H1 (cell line): ENCODE data around the gene CDCA7L. TPM values are rescaled to one million over a fixed set of nuclear protein-coding genes. Genes with fewer than 3 reads are reported as not detected.

Source experiments
- CTCF ChIA-PET: fragments of 300-600 bp; sonication (Branson Sonifier 250); formaldehyde crosslinking; loops from one replicate; lab custom pipeline; 2021; ENCODE audit not compliant: partially characterized antibody; lab: Charles Lee
- POLR2A ChIA-PET: fragments of 300-600 bp; sonication (Branson Sonifier 250); formaldehyde crosslinking; loops from one replicate; lab custom pipeline; 2021; ENCODE audit warnings: inconsistent platforms; ENCODE audit not compliant: partially characterized antibody; lab: Charles Lee
- DNase-seq, 2 experiments: peaks; one replicate each; pipeline versions ENCODE4 v3.0.0 to v3.0.0-alpha.2; 2010 to 2022; ENCODE audit warnings: low spot score in 2 of 2, low read depth in 1 of 2, mixed read lengths in 1 of 2
- FAIRE-seq: peaks from 2 replicates; lab custom pipeline; 2011; peaks lifted over from hg19 to GRCh38; lab: Jason Lieb, UNC
- H2AFZ ChIP-seq: 2 replicates; pipeline ENCODE4 v1.8.1; 2012; ENCODE audit warnings: low read length, inconsistent platforms
- H2AK5ac ChIP-seq: 2 replicates; pipeline ENCODE4 v1.6.1; 2013; ENCODE audit warnings: low read depth, low read length
- H2BK120ac ChIP-seq: replicated peaks from 2 replicates; pipeline ENCODE3; 2013; ENCODE audit warnings: low read depth, low read length, inconsistent platforms
- H2BK12ac ChIP-seq: 2 replicates; pipeline ENCODE4 v1.6.1; 2013; ENCODE audit warnings: low read depth, low read length
- H2BK15ac ChIP-seq: 2 replicates; pipeline ENCODE4 v1.6.1; 2013; ENCODE audit warnings: low read length
- H2BK20ac ChIP-seq: 2 replicates; pipeline ENCODE4 v1.6.1; 2013; ENCODE audit warnings: low read length
- H2BK5ac ChIP-seq: 2 replicates; pipeline ENCODE4 v1.6.1; 2013; ENCODE audit warnings: low read depth, low read length
- H3K14ac ChIP-seq: 2 replicates; pipeline ENCODE4 v1.6.1; 2013; ENCODE audit warnings: inconsistent platforms; ENCODE audit not compliant: insufficient read length
- H3K18ac ChIP-seq: 2 replicates; pipeline ENCODE4 v1.6.1; 2013; ENCODE audit warnings: low read length; ENCODE audit errors: extremely low read depth
- H3K23ac ChIP-seq: 2 replicates; pipeline ENCODE4 v1.6.1; 2013; ENCODE audit warnings: inconsistent platforms; ENCODE audit not compliant: insufficient read length
- H3K23me2 ChIP-seq: 2 replicates; pipeline ENCODE4 v1.6.1; 2013; ENCODE audit warnings: low read depth, low read length
- H3K27ac ChIP-seq: 2 replicates; pipeline ENCODE4 v1.6.1; 2011; ENCODE audit warnings: low read depth, low read length, inconsistent platforms
- H3K27me3 ChIP-seq, 4 experiments: replicated peaks in 1 of 4; 1 replicate in 1 of 4; 2 replicates in 3 of 4; pipeline versions ENCODE4 v1.6.1 to v1.8.1; 2011 to 2013; ENCODE audit warnings: low read length in 3 of 4, mild to moderate bottlenecking in 3 of 4, inconsistent platforms in 2 of 4, mixed read lengths in 2 of 4, moderate library complexity in 1 of 4; ENCODE audit not compliant: control insufficient read depth in 3 of 4, insufficient read depth in 3 of 4; ENCODE audit errors: extremely low read depth in 1 of 4
- H3K36me3 ChIP-seq, 4 experiments: 2 replicates each; pipeline versions ENCODE4 v1.6.1 to v1.8.1; 2011 to 2013; ENCODE audit warnings: mild to moderate bottlenecking in 4 of 4, low read length in 3 of 4, moderate library complexity in 2 of 4, control low read depth in 1 of 4, inconsistent platforms in 1 of 4; ENCODE audit not compliant: insufficient read depth in 4 of 4, control insufficient read depth in 2 of 4
- H3K4ac ChIP-seq: replicated peaks from 2 replicates; pipeline ENCODE3; 2013; ENCODE audit warnings: low read length, low read depth, mixed read lengths, inconsistent platforms; ENCODE audit not compliant: insufficient read length
- H3K4me1 ChIP-seq, 4 experiments: replicated peaks in 1 of 4; 1 replicate in 1 of 4; 2 replicates in 3 of 4; pipeline versions ENCODE4 v1.6.1 to v1.8.1; 2011 to 2013; ENCODE audit warnings: low read length in 3 of 4, inconsistent platforms in 2 of 4, mixed read lengths in 1 of 4; ENCODE audit not compliant: insufficient read depth in 4 of 4, control insufficient read depth in 3 of 4
- H3K4me2 ChIP-seq, 2 experiments: 2 replicates each; pipeline versions ENCODE4 v1.6.1 to v1.8.1; 2011 to 2013; ENCODE audit warnings: low read depth in 2 of 2, low read length in 2 of 2, control low read depth in 1 of 2, inconsistent platforms in 1 of 2, mild to moderate bottlenecking in 1 of 2; ENCODE audit not compliant: insufficient read depth in 1 of 2
- H3K4me3 ChIP-seq, 4 experiments: fragments of 200-600, 300-600 bp in 1 of 4; sonication (generic), shearing (Covaris generic), sonication (Bioruptor Twin) in 1 of 4; 2 replicates each; pipeline versions ENCODE4 v1.5.1 to v1.8.1; 2011 to 2016; ENCODE audit warnings: low read length in 4 of 4, low read depth in 3 of 4, control low read depth in 2 of 4, inconsistent platforms in 2 of 4, mild to moderate bottlenecking in 2 of 4, mixed read lengths in 1 of 4, moderate library complexity in 1 of 4; ENCODE audit not compliant: insufficient read depth in 2 of 4; ENCODE audit errors: extremely low read depth in 1 of 4
- H3K56ac ChIP-seq: replicated peaks from 2 replicates; pipeline ENCODE3; 2013; ENCODE audit warnings: low read depth, mild to moderate bottlenecking, mixed read lengths, low read length, inconsistent platforms; ENCODE audit not compliant: insufficient read length
- H3K79me1 ChIP-seq: 2 replicates; pipeline ENCODE4 v1.6.1; 2013; ENCODE audit warnings: low read depth, low read length, control low read depth
- H3K79me2 ChIP-seq, 2 experiments: 2 replicates each; pipeline versions ENCODE4 v1.6.1 to v1.8.1; 2012 to 2013; ENCODE audit warnings: low read length in 2 of 2, mild to moderate bottlenecking in 2 of 2, inconsistent platforms in 1 of 2; ENCODE audit not compliant: insufficient read depth in 2 of 2, control insufficient read depth in 1 of 2
- H3K9ac ChIP-seq, 4 experiments: replicated peaks in 1 of 4; 1 replicate in 1 of 4; 2 replicates in 3 of 4; pipeline versions ENCODE4 v1.6.1 to v1.8.1; 2011 to 2013; ENCODE audit warnings: low read depth in 3 of 4, low read length in 3 of 4, control low read depth in 2 of 4, mild to moderate bottlenecking in 2 of 4, moderate library complexity in 2 of 4, inconsistent platforms in 1 of 4; ENCODE audit errors: extremely low read depth in 1 of 4
- H3K9me3 ChIP-seq, 2 experiments: 2 replicates each; pipeline versions ENCODE4 v1.6.1 to v1.8.1; 2012 to 2013; ENCODE audit warnings: mild to moderate bottlenecking in 2 of 2, moderate library complexity in 2 of 2, control low read depth in 1 of 2, inconsistent platforms in 1 of 2, low read depth in 1 of 2, low read length in 1 of 2, mixed read lengths in 1 of 2; ENCODE audit not compliant: insufficient read depth in 2 of 2
- H4K20me1 ChIP-seq, 2 experiments: replicated peaks in 1 of 2; 2 replicates each; pipeline versions ENCODE3 to v1.8.1; 2011 to 2013; ENCODE audit warnings: inconsistent platforms in 2 of 2, low read length in 2 of 2, mild to moderate bottlenecking in 1 of 2; ENCODE audit not compliant: insufficient read depth in 2 of 2, control insufficient read depth in 1 of 2
- H4K5ac ChIP-seq: 2 replicates; pipeline ENCODE4 v1.6.1; 2013; ENCODE audit warnings: low read length, low read depth, mixed read lengths, inconsistent platforms; ENCODE audit not compliant: insufficient read length
- H4K8ac ChIP-seq: 2 replicates; pipeline ENCODE4 v1.8.0; 2013; ENCODE audit warnings: mild to moderate bottlenecking, moderate library complexity, low read length, inconsistent platforms; ENCODE audit not compliant: insufficient read depth; ENCODE audit errors: extremely low read depth
- H4K91ac ChIP-seq: replicated peaks from 2 replicates; pipeline ENCODE3; 2013; ENCODE audit warnings: low read length, mixed read lengths, inconsistent platforms; ENCODE audit not compliant: insufficient read length
- EGR1 ChIP-seq: IDR thresholded peaks from 2 replicates; pipeline ENCODE4 v1.6.1; 2011; ENCODE audit warnings: low read depth, low read length, borderline replicate concordance
- WGBS, 2 experiments: shearing (Covaris generic) in 1 of 2; methylation state at CpG; one replicate each; pipeline versions ENCODE4 v1.1.6 to v1.1.7; 2013 to 2015; ENCODE audit warnings: low lambda C conversion rate in 2 of 2, mixed read lengths in 2 of 2, inconsistent platforms in 1 of 2, low coverage in 1 of 2, missing lambda C conversion rate in 1 of 2; ENCODE audit not compliant: insufficient replicate concordance in 2 of 2, insufficient coverage in 1 of 2, insufficient read length in 1 of 2; ENCODE audit errors: extremely low coverage in 1 of 2, missing lambda C conversion rate in 1 of 2; 5-methylcytosine and 5-hydroxymethylcytosine counted together
- polyA plus RNA-seq, 7 experiments: library from polyadenylated mRNA; depleted of rRNA in 3 of 7; stranded (reverse) in 5 of 7; unstranded in 2 of 7; fragments of >200 nt in 5 of 7; fragments of 200-250 nt in 2 of 7; gene quantifications; 1 replicate in 5 of 7; 2 replicates in 1 of 7; 4 replicates in 1 of 7; pipeline versions ENCODE4 v1.2.1 to v1.2.3, GENCODE V29; 2011 to 2013; ENCODE audit warnings: missing spikeins in 2 of 7, mixed read lengths in 2 of 7
- total RNA-seq: library from RNA; stranded (reverse); fragmentation: NEBNext Ultra II Directional; extraction: Animal tissue kit (Norgen Biotek cat#: 25700); gene quantifications from 2 replicates; pipeline ENCODE4 v1.2.1, GENCODE V29; 2021

CDCA7L gene
- total and polyA plus RNA-seq, 2 of the 8 experiments (the other 6 are each of a cell fraction or from before 2014, with no cell fraction given), result 93.8 to 168 TPM

DNA sequence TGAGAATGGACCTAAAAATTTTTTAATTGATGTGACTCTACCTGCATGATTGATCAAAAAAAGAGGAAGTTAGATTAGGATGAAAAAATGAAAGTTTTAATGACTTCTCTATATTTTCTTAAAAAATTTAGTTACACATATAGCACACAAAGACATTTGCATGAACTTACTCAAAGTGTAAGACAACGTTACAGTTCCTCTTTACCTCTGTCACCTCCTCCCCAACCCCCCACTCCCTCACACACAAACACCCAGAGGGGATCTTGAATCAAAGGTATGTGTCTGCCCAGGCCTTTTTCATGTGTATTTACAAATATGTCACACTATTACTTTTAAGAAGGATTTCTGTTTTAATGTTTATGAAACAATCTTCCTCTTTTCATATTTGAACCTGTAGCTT is 20.6 kb upstream of the CDCA7L start:
- FAIRE-seq (no peak), DNase-seq (no peak)
- no peaks in the 10 kb centered on the region for H4K20me1 ChIP-seq
- H3K79me1 ChIP-seq, result no peaks in the 10 kb centered on the region
- no peak overlapping the region for H2AK5ac ChIP-seq
- no peak overlapping the region for H4K91ac ChIP-seq
- no peak overlapping the region for H4K8ac ChIP-seq
- no peak overlapping the region for H3K4me2 ChIP-seq
- H3K18ac ChIP-seq, result no peak overlapping the region
- no peak overlapping the region for H3K23ac ChIP-seq
- WGBS, 2 experiments, result 75% methylated on average over 1 of the region's 1 CpG; no CpG with 5 or more reads in 1 of the 2 experiments
- H3K56ac ChIP-seq, result no peak overlapping the region
- no peaks in the 10 kb centered on the region for H3K79me2 ChIP-seq
- H3K4ac ChIP-seq, result no peak overlapping the region
- no peak overlapping the region for H2AFZ ChIP-seq
- no peak overlapping the region for H3K27ac ChIP-seq
- H3K27me3 ChIP-seq, result no peaks in the 10 kb centered on the region
- no peak overlapping the region for H2BK5ac ChIP-seq
- no peaks in the 10 kb centered on the region for H3K23me2 ChIP-seq
- H3K36me3 ChIP-seq, result no peaks in the 10 kb centered on the region
- no peak for TF ChIP-seq EGR1
- no peak overlapping the region for H4K5ac ChIP-seq
- POLR2A ChIA-PET, result interaction anchor here (1.5 to 4.2 kb wide), 2 partner anchors 21 kb away, joined by 6 to 14 read pairs; partner anchors contain the start of gene CDCA7L
- H2BK12ac ChIP-seq, result no peak overlapping the region
- H2BK15ac ChIP-seq, result no peak overlapping the region
- no peak overlapping the region for H3K4me3 ChIP-seq
- no peak overlapping the region for H2BK20ac ChIP-seq
- H3K9me3 ChIP-seq, result no peaks in the 10 kb centered on the region
- H3K4me1 ChIP-seq, result no peaks in the 10 kb centered on the region
- H3K9ac ChIP-seq, result no peak overlapping the region
- CTCF ChIA-PET, result interaction anchor here (0.7 to 1.0 kb wide), 2 partner anchors 110 to 671 kb away, joined by 3 read pairs; no protein-coding TSS in a partner anchor
- H3K14ac ChIP-seq, result no peak overlapping the region
- no peak overlapping the region for H2BK120ac ChIP-seq
